HCT116 (cell line): ENCODE measurements around the gene MYO7B. TPM values are rescaled to one million over a fixed set of nuclear protein-coding genes. Genes with fewer than 3 reads are reported as not detected.

Source experiments
- ATAC-seq: fragments of 200-7000 bp; cut with Tn5 transposase; 2 replicates; pipeline ENCODE4 v1.9.1; 2020; ENCODE audit warnings: mild to moderate bottlenecking, moderate library complexity
- BruUV-seq: library from RNA; stranded (reverse); fragments of 400-500 nt; replicated peaks from 2 replicates; lab custom pipeline; 2021; lab: Mats Ljungman, UMichigan
- CTCF ChIA-PET: fragments of 300-600 bp; sonication (Branson Sonifier 250); formaldehyde crosslinking; loops from one replicate; lab custom pipeline; 2021; ENCODE audit warnings: antibody characterized with exemption; lab: Charles Lee
- POLR2A ChIA-PET: fragments of 300-600, 350-600 bp; sonication (Branson Sonifier 250); formaldehyde crosslinking; loops from one replicate; lab custom pipeline; 2021; ENCODE audit warnings: antibody characterized with exemption; lab: Charles Lee
- RAD21 ChIA-PET, 2 experiments: fragments of 300-600 bp; sonication (Branson Sonifier 250); formaldehyde crosslinking; loops; one replicate each; lab custom pipeline; 2023; ENCODE audit warnings: low total read pairs in 2 of 2; ENCODE audit not compliant: uncharacterized antibody in 2 of 2, unreplicated experiment in 2 of 2, low non-redundant PET in 1 of 2; lab: Charles Lee
- DNase-seq: peaks from one replicate; pipeline ENCODE4 v3.0.0-alpha.2; 2010; ENCODE audit warnings: low read depth, low spot score
- H2AFZ ChIP-seq: fragments of 200-600 bp; shearing (Covaris generic), sonication (generic); 2 replicates; pipeline ENCODE4 v1.6.1; 2017; ENCODE audit warnings: low read depth, mixed run types, mixed read lengths, antibody characterized with exemption, low read length; ENCODE audit not compliant: poor library complexity, severe bottlenecking
- H3K27ac ChIP-seq: 2 replicates; pipeline ENCODE4 v1.5.1; 2012; ENCODE audit warnings: low read depth, low read length
- H3K27me3 ChIP-seq: fragments of 200-600 bp; sonication (generic); 2 replicates; pipeline ENCODE4 v1.6.1; 2016; ENCODE audit warnings: mixed run types, low read length, mixed read lengths; ENCODE audit not compliant: insufficient read depth
- H3K36me3 ChIP-seq, 2 experiments: fragments of 200-500 bp in 1 of 2; fragments of 200-600 bp in 1 of 2; sonication (Bioruptor generic) in 1 of 2; sonication (generic) in 1 of 2; 2 replicates each; pipeline versions ENCODE4 v1.5.1 to v1.6.1; 2014 to 2016; ENCODE audit warnings: low read length in 2 of 2, inconsistent platforms in 1 of 2, mixed read lengths in 1 of 2, mixed run types in 1 of 2; ENCODE audit not compliant: insufficient read depth in 2 of 2, control insufficient read depth in 1 of 2
- H3K4me1 ChIP-seq, 2 experiments: fragments of 200-600 bp in 1 of 2; sonication (generic) in 1 of 2; 2 replicates each; pipeline versions ENCODE4 v1.5.1 to v1.6.1; 2012 to 2017; ENCODE audit warnings: low read length in 2 of 2, inconsistent platforms in 1 of 2, mild to moderate bottlenecking in 1 of 2, mixed read lengths in 1 of 2, mixed run types in 1 of 2, moderate library complexity in 1 of 2; ENCODE audit not compliant: insufficient read depth in 2 of 2, control insufficient read depth in 1 of 2
- H3K4me2 ChIP-seq: fragments of 200-600 bp; sonication (generic); 2 replicates; pipeline ENCODE4 v1.6.1; 2017; ENCODE audit warnings: mixed run types, low read length, mixed read lengths
- H3K4me3 ChIP-seq, 2 experiments: fragments of 200-600 bp in 1 of 2; sonication (generic) in 1 of 2; replicated peaks in 1 of 2; 2 replicates each; pipeline ENCODE4 v1.5.1; 2011 to 2016; ENCODE audit warnings: low read length in 2 of 2, control low read depth in 1 of 2, low read depth in 1 of 2, mild to moderate bottlenecking in 1 of 2, mixed read lengths in 1 of 2, mixed run types in 1 of 2
- H3K79me2 ChIP-seq: fragments of 200-600 bp; sonication (generic); 2 replicates; pipeline ENCODE4 v1.6.1; 2017; ENCODE audit warnings: mild to moderate bottlenecking, mixed run types, low read length, moderate library complexity, mixed read lengths; ENCODE audit not compliant: insufficient read depth
- H3K9ac ChIP-seq: fragments of 200-600 bp; sonication (generic); 2 replicates; pipeline ENCODE4 v1.6.1; 2016; ENCODE audit warnings: low read length, mixed read lengths
- H3K9me2 ChIP-seq: fragments of 200-600 bp; sonication (generic), shearing (Covaris generic); 2 replicates; pipeline ENCODE4 v1.6.1; 2017; ENCODE audit warnings: mixed run types, mild to moderate bottlenecking, moderate library complexity; ENCODE audit not compliant: insufficient read depth
- H3K9me3 ChIP-seq, 2 experiments: fragments of 200-500 bp in 1 of 2; fragments of 200-600 bp in 1 of 2; sonication (Bioruptor generic) in 1 of 2; sonication (generic) in 1 of 2; 2 replicates each; pipeline ENCODE4 v1.6.1; 2014 to 2017; ENCODE audit warnings: low read length in 2 of 2, mixed read lengths in 2 of 2, inconsistent platforms in 1 of 2, low read depth in 1 of 2, mild to moderate bottlenecking in 1 of 2, mixed run types in 1 of 2, moderate library complexity in 1 of 2; ENCODE audit not compliant: control insufficient read depth in 1 of 2, insufficient read depth in 1 of 2
- H4K20me1 ChIP-seq: fragments of 200-600 bp; sonication (generic), shearing (Covaris generic); 2 replicates; pipeline ENCODE4 v1.6.1; 2017; ENCODE audit warnings: mixed run types, mild to moderate bottlenecking, moderate library complexity; ENCODE audit not compliant: insufficient read depth
- CEBPB ChIP-seq: IDR thresholded peaks from 2 replicates; pipeline ENCODE4 v1.6.1; 2012; ENCODE audit warnings: low read depth
- EGR1 ChIP-seq: IDR thresholded peaks from 2 replicates; pipeline ENCODE4 v1.6.1; 2012; ENCODE audit warnings: low read depth
- ELF1 ChIP-seq: IDR thresholded peaks from 2 replicates; pipeline ENCODE4 v1.6.1; 2012; ENCODE audit warnings: low read depth, borderline replicate concordance
- EZH2phosphoT487 ChIP-seq: fragments of 200-600 bp; IDR thresholded peaks from 2 replicates; pipeline ENCODE4 v1.6.1; 2018; ENCODE audit warnings: antibody characterized with exemption, borderline replicate concordance
- FOSL1 ChIP-seq: IDR thresholded peaks from 2 replicates; pipeline ENCODE4 v1.6.1; 2012; ENCODE audit warnings: low read depth
- POLR2A ChIP-seq: IDR thresholded peaks from 2 replicates; pipeline ENCODE4 v1.7.0; 2011; ENCODE audit warnings: borderline replicate concordance; ENCODE audit not compliant: insufficient read depth, insufficient read length; ENCODE audit errors: extremely low read depth
- POLR2AphosphoS5 ChIP-seq: IDR thresholded peaks from 2 replicates; pipeline ENCODE4 v1.6.1; 2011; ENCODE audit warnings: mild to moderate bottlenecking, low read depth, low read length, moderate library complexity
- RAD21 ChIP-seq: IDR thresholded peaks from 2 replicates; pipeline ENCODE4 v1.6.1; 2012; ENCODE audit warnings: low read depth, mild to moderate bottlenecking
- SIN3A ChIP-seq: IDR thresholded peaks from 2 replicates; pipeline ENCODE4 v1.6.1; 2012; ENCODE audit warnings: low read depth
- SRF ChIP-seq: IDR thresholded peaks from 2 replicates; pipeline ENCODE4 v1.6.1; 2012; ENCODE audit warnings: low read depth
- TCF7L2 ChIP-seq: IDR thresholded peaks from 2 replicates; pipeline ENCODE4 v1.7.0; 2011; ENCODE audit warnings: borderline replicate concordance, inconsistent platforms; ENCODE audit not compliant: insufficient read depth, insufficient read length; ENCODE audit errors: extremely low read depth
- YY1 ChIP-seq: IDR thresholded peaks from 2 replicates; pipeline ENCODE4 v1.6.1; 2011; ENCODE audit warnings: low read length, low read depth, moderate library complexity, mild to moderate bottlenecking; ENCODE audit not compliant: insufficient replicate concordance; ENCODE audit errors: extremely low read depth
- ZNF274 ChIP-seq: fragments of 200-500 bp; sonication (Bioruptor generic); IDR thresholded peaks from 2 replicates; pipeline ENCODE4 v1.6.1; 2014; ENCODE audit warnings: mild to moderate bottlenecking, low read depth, low read length, inconsistent platforms
- intact Hi-C: fragments of 100-400 bp; cut with micrococcal nuclease; formaldehyde crosslinking; loops from 2 replicates; pipeline ENCODE4 v1.10.0; 2022
- total RNA-seq: library from RNA; stranded (reverse); gene quantifications from one replicate; pipeline ENCODE4 v1.2.1, GENCODE V29; 2021; ENCODE audit not compliant: unreplicated experiment
- TF ChIP-seq, protein P1 (sequence below), 3 experiments: fragments of 200-600 bp in 1 of 3; sonication (generic) in 1 of 3; IDR thresholded peaks in 2 of 3; conservative IDR thresholded peaks in 1 of 3; 2 replicates each; pipeline ENCODE4 v1.5.1; 2012 to 2017; ENCODE audit warnings: low read depth in 2 of 3, low read length in 2 of 3, antibody characterized with exemption in 1 of 3, borderline replicate concordance in 1 of 3, control low read depth in 1 of 3, mild to moderate bottlenecking in 1 of 3, mixed read lengths in 1 of 3, mixed run types in 1 of 3, moderate library complexity in 1 of 3; ENCODE audit not compliant: insufficient read depth in 1 of 3
- TF ChIP-seq, protein P2 (sequence below): IDR thresholded peaks from 2 replicates; pipeline ENCODE4 v1.6.1; 2011; ENCODE audit warnings: mild to moderate bottlenecking, low read length, moderate library complexity; ENCODE audit not compliant: insufficient replicate concordance; ENCODE audit errors: extremely low read depth
- TF ChIP-seq, protein P3 (sequence below): IDR thresholded peaks from 2 replicates; pipeline ENCODE4 v1.6.1; 2012; ENCODE audit warnings: low read depth
- TF ChIP-seq, protein P4 (sequence below): IDR thresholded peaks from 2 replicates; pipeline ENCODE4 v1.6.1; 2012
- TF ChIP-seq, protein P5 (sequence below): IDR thresholded peaks from 2 replicates; pipeline ENCODE4 v1.6.1; 2012

MYO7B gene
- total RNA-seq, 1 experiment from 2014 or later, result 0.07 TPM

DNA sequence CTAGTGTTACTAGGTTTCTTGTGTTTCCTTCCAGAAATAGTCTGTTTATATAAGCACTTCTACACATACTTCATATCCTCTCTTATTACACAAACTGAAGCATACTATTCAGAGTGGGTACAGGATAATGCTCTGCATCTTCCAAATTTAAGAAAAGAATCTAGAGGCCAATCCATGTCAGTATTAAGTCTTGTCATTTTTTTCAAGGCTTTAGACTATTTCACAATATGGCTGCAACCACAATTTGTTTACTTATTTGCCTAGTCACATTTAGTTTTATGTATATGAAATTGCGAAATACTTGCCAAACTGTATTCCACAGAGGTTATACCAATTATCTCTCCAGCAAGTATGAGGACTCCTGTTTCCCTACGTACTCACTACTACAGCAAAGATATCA lies 37.1 kb upstream of the MYO7B start:
- no peak for TF ChIP-seq ELF1
- TF ChIP-seq, protein P1, sequence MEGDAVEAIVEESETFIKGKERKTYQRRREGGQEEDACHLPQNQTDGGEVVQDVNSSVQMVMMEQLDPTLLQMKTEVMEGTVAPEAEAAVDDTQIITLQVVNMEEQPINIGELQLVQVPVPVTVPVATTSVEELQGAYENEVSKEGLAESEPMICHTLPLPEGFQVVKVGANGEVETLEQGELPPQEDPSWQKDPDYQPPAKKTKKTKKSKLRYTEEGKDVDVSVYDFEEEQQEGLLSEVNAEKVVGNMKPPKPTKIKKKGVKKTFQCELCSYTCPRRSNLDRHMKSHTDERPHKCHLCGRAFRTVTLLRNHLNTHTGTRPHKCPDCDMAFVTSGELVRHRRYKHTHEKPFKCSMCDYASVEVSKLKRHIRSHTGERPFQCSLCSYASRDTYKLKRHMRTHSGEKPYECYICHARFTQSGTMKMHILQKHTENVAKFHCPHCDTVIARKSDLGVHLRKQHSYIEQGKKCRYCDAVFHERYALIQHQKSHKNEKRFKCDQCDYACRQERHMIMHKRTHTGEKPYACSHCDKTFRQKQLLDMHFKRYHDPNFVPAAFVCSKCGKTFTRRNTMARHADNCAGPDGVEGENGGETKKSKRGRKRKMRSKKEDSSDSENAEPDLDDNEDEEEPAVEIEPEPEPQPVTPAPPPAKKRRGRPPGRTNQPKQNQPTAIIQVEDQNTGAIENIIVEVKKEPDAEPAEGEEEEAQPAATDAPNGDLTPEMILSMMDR (IDR thresholded peaks at IDR 0.05 in 2 of 3, conservative IDR thresholded peaks at IDR 0.05 in 1 of 3; ENCODE audit: borderline replicate concordance in 1 of 3, insufficient read depth in 1 of 3, low read depth in 2 of 3, low read length in 2 of 3), result no peak
- TF ChIP-seq POLR2A, result no peak
- TF ChIP-seq CEBPB, result no peak
- no peak for TF ChIP-seq SIN3A
- TF ChIP-seq, protein P2, sequence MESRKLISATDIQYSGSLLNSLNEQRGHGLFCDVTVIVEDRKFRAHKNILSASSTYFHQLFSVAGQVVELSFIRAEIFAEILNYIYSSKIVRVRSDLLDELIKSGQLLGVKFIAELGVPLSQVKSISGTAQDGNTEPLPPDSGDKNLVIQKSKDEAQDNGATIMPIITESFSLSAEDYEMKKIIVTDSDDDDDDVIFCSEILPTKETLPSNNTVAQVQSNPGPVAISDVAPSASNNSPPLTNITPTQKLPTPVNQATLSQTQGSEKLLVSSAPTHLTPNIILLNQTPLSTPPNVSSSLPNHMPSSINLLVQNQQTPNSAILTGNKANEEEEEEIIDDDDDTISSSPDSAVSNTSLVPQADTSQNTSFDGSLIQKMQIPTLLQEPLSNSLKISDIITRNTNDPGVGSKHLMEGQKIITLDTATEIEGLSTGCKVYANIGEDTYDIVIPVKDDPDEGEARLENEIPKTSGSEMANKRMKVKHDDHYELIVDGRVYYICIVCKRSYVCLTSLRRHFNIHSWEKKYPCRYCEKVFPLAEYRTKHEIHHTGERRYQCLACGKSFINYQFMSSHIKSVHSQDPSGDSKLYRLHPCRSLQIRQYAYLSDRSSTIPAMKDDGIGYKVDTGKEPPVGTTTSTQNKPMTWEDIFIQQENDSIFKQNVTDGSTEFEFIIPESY, result no peak
- TF ChIP-seq ZNF274, result no peak
- TF ChIP-seq, protein P3, sequence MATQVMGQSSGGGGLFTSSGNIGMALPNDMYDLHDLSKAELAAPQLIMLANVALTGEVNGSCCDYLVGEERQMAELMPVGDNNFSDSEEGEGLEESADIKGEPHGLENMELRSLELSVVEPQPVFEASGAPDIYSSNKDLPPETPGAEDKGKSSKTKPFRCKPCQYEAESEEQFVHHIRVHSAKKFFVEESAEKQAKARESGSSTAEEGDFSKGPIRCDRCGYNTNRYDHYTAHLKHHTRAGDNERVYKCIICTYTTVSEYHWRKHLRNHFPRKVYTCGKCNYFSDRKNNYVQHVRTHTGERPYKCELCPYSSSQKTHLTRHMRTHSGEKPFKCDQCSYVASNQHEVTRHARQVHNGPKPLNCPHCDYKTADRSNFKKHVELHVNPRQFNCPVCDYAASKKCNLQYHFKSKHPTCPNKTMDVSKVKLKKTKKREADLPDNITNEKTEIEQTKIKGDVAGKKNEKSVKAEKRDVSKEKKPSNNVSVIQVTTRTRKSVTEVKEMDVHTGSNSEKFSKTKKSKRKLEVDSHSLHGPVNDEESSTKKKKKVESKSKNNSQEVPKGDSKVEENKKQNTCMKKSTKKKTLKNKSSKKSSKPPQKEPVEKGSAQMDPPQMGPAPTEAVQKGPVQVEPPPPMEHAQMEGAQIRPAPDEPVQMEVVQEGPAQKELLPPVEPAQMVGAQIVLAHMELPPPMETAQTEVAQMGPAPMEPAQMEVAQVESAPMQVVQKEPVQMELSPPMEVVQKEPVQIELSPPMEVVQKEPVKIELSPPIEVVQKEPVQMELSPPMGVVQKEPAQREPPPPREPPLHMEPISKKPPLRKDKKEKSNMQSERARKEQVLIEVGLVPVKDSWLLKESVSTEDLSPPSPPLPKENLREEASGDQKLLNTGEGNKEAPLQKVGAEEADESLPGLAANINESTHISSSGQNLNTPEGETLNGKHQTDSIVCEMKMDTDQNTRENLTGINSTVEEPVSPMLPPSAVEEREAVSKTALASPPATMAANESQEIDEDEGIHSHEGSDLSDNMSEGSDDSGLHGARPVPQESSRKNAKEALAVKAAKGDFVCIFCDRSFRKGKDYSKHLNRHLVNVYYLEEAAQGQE, result no peak
- TF ChIP-seq YY1, result no peak
- no peak for TF ChIP-seq EZH2phosphoT487
- no peak for TF ChIP-seq TCF7L2
- TF ChIP-seq FOSL1, result no peak
- TF ChIP-seq, protein P4, sequence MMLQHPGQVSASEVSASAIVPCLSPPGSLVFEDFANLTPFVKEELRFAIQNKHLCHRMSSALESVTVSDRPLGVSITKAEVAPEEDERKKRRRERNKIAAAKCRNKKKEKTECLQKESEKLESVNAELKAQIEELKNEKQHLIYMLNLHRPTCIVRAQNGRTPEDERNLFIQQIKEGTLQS, result no peak
- TF ChIP-seq SRF, result no peak
- TF ChIP-seq, protein P5, sequence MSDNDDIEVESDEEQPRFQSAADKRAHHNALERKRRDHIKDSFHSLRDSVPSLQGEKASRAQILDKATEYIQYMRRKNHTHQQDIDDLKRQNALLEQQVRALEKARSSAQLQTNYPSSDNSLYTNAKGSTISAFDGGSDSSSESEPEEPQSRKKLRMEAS, result no peak
- no peak for TF ChIP-seq POLR2AphosphoS5
- TF ChIP-seq EGR1, result no peak
- no peak for TF ChIP-seq RAD21
- Histone ChIP-seq H3K4me2 (no peak overlapping the region), H3K36me3 (peaks cover 65 to 69% of the 10 kb centered on the region in 2 experiments), H3K9me3 (no peaks in the 10 kb centered on the region), H3K9ac (no peak overlapping the region), H3K4me3 (no peak overlapping the region), H3K9me2 (no peaks in the 10 kb centered on the region), H3K79me2 (peaks cover 16% of the 10 kb centered on the region; the same call in 1 of the 2 replicates), H3K4me1 (no peaks in the 10 kb centered on the region), H3K27me3 (no peaks in the 10 kb centered on the region), H2AFZ (no peak overlapping the region), H3K27ac (no peak overlapping the region), H4K20me1 (no peaks in the 10 kb centered on the region)
- CTCF ChIA-PET, result no interaction called here
- RAD21 ChIA-PET, result no interaction called here
- POLR2A ChIA-PET, result no interaction called here
- DNase-seq (no peak), ATAC-seq (no peak)
- intact Hi-C loops, result no loop called here
- BruUV-seq, result no TSS peak
